ENCODE data around the gene TMEM240.
"Not testable (repeated sequence)": the region's sequence is repeated elsewhere in the genome, so short reads cannot be mapped to it uniquely, and the experiment has no call there.

Gene TMEM240

GRCh38 chr1:1527092-1527816, 13.2 kb downstream of the TMEM240 start:
- no peak for DNase-seq (ENCODE audit: insufficient read length, low spot score)
- FAIRE-seq: no peak

- DNase-seq (ENCODE audit: insufficient read length, low spot score); FAIRE-seq: not testable (repeated sequence)
Observed at GRCh38 chr1:1526476-1526875, 13.9 kb downstream of the TMEM240 start.

GRCh38 chr1:1524750-1525383, 15.6 kb downstream of the TMEM240 start:
- FAIRE-seq; DNase-seq (ENCODE audit: insufficient read length, low spot score): not testable (repeated sequence)

GRCh38 chr1:1523651-1524050, 16.8 kb downstream of the TMEM240 start:
- FAIRE-seq; DNase-seq (ENCODE audit: insufficient read length, low spot score): not testable (repeated sequence)

- FAIRE-seq; DNase-seq (ENCODE audit: insufficient read length, low spot score): not testable (repeated sequence)
Observed at GRCh38 chr1:1523226-1523625, 17.2 kb downstream of the TMEM240 start.

- DNase-seq (ENCODE audit: insufficient read length, low spot score); FAIRE-seq: not testable (repeated sequence)
Observed at GRCh38 chr1:1522536-1522935, 17.9 kb downstream of the TMEM240 start.

GRCh38 chr1:1521331-1521730, 19.1 kb downstream of the TMEM240 start:
- no peak for FAIRE-seq
- no peak for DNase-seq (ENCODE audit: insufficient read length, low spot score)

GRCh38 chr1:1519805-1520505, 20.5 kb downstream of the TMEM240 start:
- FAIRE-seq: peak; percentile 46
- not testable (repeated sequence) for DNase-seq (ENCODE audit: insufficient read length, low spot score)

- DNase-seq (ENCODE audit: insufficient read length, low spot score); FAIRE-seq: not testable (repeated sequence)
Observed at GRCh38 chr1:1518621-1519007, 21.8 kb downstream of the TMEM240 start.

- FAIRE-seq: peak; percentile 83
- DNase-seq (ENCODE audit: insufficient read length, low spot score): no peak
Observed at GRCh38 chr1:1517973-1518620, 22.3 kb downstream of the TMEM240 start.

GRCh38 chr1:1516923-1517322, 23.5 kb downstream of the TMEM240 start:
- not testable (repeated sequence) for FAIRE-seq; DNase-seq (ENCODE audit: insufficient read length, low spot score)

- DNase-seq (ENCODE audit: insufficient read length, low spot score); FAIRE-seq: not testable (repeated sequence)
Observed at GRCh38 chr1:1514376-1514775, 26.0 kb downstream of the TMEM240 start.

GRCh38 chr1:1513675-1514074, 26.7 kb downstream of the TMEM240 start:
- not testable (repeated sequence) for FAIRE-seq; DNase-seq (ENCODE audit: insufficient read length, low spot score)

- not testable (repeated sequence) for FAIRE-seq; DNase-seq (ENCODE audit: insufficient read length, low spot score)
Observed at GRCh38 chr1:1512425-1512824, 28.0 kb downstream of the TMEM240 start.

GRCh38 chr1:1511533-1512285, 28.7 kb downstream of the TMEM240 start, which contains the start of gene ATAD3A:
Gene ATAD3A, plus strand, starts transcription at chr1:1512162. Its CDS starts 107 bp downstream, at chr1:1512269.
- DNase-seq (ENCODE audit: insufficient read length, low spot score) (peak; percentile 95), FAIRE-seq (peak; percentile 93)

GRCh38 chr1:1510912-1511532, 29.4 kb downstream of the TMEM240 start:
- no peak for FAIRE-seq
- no peak for DNase-seq (ENCODE audit: insufficient read length, low spot score)

- not testable (repeated sequence) for FAIRE-seq
Observed at GRCh38 chr1:1509465-1509850, 31.0 kb downstream of the TMEM240 start.

GRCh38 chr1:1508775-1509464, 31.5 kb downstream of the TMEM240 start:
- DNase-seq (ENCODE audit: insufficient read length, low spot score); FAIRE-seq: not testable (repeated sequence)

More at GRCh38 chr1:1509465-1509850, 31.0 kb downstream of the TMEM240 start:
- DNase-seq (ENCODE audit: insufficient read length, low spot score): not testable (repeated sequence)

GRCh38 chr1:1507305-1507704, 33.1 kb downstream of the TMEM240 start:
- no peak for FAIRE-seq
- no peak for DNase-seq (ENCODE audit: insufficient read length, low spot score)

Measured in HTR-8/SVneo (cell line).